NOMO-1 treated with DMSO at 0.1 percent for 48 hours (cell line): Measurements from ENCODE around the gene ACTN2.
A peak's percentile ranks its signal among the peaks of the same experiment; 100 is the strongest.

Experiments used
- DNase-seq: peaks from one replicate; lab custom pipeline; 2025; ENCODE audit not compliant: unreplicated experiment; lab: John Stamatoyannopoulos, UW

The ACTN2 gene

DNA sequence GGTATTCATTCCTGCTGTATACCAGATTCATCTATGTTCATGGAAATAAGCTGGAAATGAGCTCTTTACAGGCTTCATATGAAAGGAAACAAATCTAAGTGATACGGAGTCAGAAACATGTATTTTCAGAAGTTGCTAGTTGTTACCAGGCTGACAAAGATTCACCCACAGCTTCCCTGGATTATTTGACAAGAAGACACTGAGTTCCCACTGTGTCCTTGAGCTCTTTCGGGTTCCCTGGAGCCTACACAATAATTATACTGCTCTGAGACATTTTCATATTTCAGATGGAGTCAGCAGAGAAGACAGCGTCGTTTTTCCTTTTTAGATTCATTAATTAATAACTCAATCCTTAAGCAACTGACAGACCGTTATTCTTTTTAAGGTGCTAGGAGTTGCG is 79.5 kb downstream of the ACTN2 start:
- DNase-seq, result no peak

GRCh38 chr1:236766506-236766905 is 80.2 kb downstream of the ACTN2 start:
- DNase-seq, result no peak

DNA sequence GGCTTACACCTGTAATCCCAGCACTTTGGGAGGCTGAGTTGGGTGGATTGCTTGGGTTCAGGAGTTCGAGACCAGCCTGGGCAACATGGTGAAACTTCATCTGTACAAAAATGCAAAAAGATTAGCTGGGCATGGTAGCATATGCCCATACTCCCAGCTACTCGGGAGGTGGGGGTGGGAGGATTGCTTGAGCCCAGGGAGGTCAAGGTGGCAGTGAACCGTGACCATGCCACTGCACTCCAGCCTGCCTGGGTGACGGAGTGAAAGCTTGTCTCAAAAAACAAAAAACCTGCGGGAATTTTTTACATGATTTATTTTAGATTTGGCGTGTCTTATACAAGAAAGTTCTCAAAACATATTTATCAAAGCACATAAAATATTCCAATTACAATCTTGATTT is 81.0 kb downstream of the ACTN2 start:
- no peak for DNase-seq

GRCh38 chr1:236768601-236769000 is 82.3 kb downstream of the ACTN2 start:
- DNase-seq, result no peak

DNA sequence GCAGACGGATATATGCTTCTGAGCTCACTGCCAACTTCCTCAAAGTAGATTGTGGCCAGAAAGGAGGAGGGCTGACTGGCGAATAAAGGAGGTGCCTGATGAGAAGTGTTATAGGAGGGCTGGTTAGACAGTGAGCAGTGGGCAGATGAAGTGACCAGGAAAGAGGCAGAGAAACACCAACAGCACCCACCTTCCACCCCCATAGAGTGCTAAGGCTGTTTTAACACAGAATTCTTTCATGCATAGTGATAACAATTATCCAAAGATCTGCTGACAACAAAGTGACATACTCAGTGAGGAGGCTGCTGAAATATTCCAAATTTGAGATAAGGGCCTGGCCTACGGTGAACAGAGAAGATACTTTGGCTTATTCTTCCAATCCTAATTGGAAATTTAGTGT is 87.6 kb downstream of the ACTN2 start:
- no peak for DNase-seq

DNA sequence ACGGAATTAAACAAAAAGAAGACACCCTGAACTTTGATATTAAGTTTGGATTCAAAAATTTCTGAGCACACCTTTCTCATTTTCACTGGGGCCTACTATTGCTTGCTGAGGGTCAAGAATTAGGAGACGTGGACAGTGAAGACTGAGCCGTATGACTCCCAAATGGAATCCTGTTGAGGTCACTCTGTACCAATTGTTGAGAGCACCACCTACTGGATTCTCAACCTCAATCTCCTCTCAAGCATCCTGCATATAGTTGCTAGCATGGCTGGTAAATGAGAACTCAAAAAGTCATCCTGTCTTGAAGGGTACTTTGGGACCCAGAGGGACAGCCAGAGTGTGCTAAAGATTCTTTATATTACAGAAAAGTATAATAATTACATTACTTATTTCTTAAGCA is 88.6 kb downstream of the ACTN2 start:
- DNase-seq, result no peak

GRCh38 chr1:236779312-236779711 is 93.0 kb downstream of the ACTN2 start:
- DNase-seq, result no peak

GRCh38 chr1:236785477-236785876 is 99.2 kb downstream of the ACTN2 start:
- DNase-seq, result no peak

- DNase-seq, result no peak
Measured at GRCh38 chr1:236786453-236786852, 100.2 kb downstream of the ACTN2 start.

GRCh38 chr1:236794585-236795034 is 108.3 kb downstream of the ACTN2 start:
- DNase-seq, result no peak

GRCh38 chr1:236795035-236795756 is 108.9 kb downstream of the ACTN2 start, which contains the start of gene MTR:
TSS of gene MTR (plus strand) at chr1:236795292. CDS start at chr1:236795704, 412 bp downstream.
- DNase-seq, result peak; percentile 98

DNA sequence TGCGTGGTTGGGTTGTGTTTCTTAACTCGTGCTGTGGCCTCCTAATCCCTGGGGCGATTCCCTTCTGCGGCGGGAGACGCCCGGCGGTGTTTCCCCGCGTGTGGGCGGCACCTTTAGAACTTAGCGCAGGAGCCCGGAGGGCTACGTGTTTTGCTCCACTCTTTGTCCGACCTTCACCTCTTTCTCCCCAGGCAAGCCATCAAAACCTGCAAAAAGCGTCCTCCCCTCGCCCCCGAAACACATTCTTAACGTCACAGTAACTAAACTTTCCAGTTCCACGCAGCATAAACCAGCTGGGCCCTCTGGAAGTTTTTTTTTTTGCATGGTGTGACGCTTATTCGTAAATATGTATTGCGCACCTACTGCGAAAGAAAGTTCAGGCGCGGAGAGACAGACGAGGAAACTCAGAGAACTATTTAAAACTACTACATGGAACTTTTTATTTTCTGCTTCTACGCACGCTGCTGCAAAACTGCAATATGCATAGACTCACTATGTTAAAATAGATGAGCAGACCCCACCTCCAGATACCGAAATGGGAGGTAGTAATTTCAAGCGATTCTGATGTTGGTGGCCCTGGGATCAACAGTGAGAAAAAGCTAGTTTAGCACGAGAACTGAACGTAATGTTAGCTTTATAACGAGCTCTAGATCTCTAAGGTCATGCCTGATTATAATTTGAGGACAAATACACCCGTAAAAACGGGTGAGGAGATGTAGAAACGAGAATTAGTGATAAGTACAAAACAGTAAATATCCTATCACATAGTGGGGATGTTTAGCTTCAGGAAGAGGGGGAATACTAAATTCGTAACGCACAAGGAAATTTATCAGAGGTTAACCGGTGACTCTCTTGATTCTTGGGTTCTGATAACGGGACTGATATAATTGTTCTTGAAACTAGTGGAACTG is 109.7 kb downstream of the ACTN2 start:
- peak; percentile 40 for DNase-seq

DNA sequence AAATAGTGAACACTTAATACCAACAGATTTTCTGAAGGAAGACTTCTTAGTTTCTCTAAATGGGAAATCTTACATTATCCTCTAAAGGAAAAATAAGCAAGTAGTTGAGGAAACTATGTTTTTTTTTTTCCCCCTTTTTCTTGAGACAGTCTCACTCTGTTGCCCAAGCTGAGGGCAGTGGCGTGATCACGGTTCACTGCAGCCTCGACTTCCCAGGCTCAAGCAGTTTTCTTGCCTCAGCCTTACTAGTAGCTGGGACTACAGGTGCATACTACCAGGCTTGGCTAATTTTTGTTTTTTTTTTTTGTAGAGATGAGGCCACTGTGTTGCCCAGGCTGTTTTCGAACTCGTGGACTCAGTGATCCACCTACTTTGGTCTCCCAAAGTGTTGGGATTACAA is 112.7 kb downstream of the ACTN2 start:
- no peak for DNase-seq

GRCh38 chr1:236800002-236800620 is 113.8 kb downstream of the ACTN2 start:
- no peak for DNase-seq

DNA sequence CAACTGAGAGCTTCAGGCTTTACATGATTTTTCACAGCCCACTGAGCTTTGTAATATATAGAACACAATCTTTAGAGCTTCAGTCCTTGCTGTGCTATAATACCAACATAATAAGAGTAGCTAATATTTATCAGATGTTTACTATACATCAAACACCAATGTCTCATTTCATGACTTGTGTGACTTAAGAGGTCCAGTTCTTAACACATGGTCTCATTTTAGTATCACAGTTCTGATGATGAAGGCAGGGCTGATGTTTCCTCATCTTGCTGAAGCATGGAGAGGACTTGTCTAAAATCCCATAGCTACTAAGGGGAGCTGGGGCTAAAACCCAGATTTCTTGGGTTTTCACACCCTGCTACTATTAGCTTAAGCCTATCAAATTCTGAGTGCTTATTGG is 114.3 kb downstream of the ACTN2 start:
- no peak for DNase-seq

GRCh38 chr1:236802264-236802663 is 116.0 kb downstream of the ACTN2 start:
- DNase-seq, result no peak

GRCh38 chr1:236806634-236807033 is 120.3 kb downstream of the ACTN2 start:
- DNase-seq, result no peak

DNA sequence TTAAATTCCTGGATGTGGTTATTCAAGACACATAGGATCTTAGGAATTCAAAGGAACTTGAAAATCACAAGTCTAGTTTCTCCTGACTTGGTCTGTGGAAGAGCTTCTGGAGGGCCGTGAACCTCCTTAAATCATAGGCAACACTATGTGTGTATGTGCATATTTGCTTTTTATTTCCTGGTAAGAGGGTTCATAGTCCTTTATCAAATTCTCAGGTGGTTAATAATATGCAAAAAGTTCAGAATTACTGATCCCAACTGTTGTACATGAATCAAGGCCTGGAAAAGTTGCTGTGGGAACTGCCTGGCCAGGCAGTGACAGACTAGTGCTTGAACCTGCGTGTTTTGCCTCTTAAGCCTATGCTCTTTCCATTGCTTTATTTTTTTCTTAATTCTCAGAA is 121.7 kb downstream of the ACTN2 start:
- DNase-seq, result no peak

DNA sequence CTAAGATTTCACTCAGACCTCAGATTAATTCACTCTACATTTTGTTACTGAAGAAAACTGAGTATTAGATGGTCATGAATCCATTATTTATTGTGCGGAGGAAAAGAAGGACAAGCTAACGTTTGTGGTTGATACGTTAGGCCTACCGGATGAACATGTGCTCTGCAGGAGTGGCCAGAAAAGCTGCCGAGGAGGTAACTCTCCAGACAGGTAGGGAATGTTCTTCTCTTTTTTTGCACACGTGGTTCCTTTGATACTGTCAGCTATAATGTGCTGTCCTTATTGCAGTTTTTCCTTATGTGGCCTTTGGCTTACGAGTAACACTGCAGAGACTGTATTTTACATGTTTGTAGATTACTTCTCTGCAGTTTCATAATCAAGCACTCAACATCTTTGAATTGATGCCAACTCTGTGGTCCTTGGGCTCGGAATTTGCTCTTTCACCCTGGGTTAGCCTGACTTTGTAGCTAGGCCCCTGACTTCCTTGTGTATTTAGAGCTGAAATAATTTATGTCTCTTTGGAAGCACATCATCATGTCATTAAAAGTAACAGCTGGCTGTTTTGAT is 122.3 kb downstream of the ACTN2 start:
- no peak for DNase-seq

DNA sequence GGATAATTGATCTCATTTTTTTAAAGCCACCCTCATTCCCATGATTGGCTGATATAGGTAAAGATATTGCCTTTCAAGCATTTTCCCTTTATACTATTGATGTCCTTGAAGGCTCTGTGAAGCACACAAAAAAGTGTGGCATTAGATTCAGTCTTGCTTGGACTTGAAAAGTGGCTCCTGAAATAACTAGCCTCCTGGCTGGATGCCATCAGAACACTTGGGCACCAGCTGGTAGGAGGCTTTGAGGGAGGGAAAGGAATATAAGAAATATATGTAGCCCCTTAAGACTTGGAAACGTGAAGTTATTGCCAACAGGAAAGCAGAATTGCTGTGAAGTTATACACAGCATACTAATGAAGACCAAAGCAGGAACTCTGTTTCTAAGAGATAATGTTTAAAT is 122.8 kb downstream of the ACTN2 start:
- no peak for DNase-seq

DNA sequence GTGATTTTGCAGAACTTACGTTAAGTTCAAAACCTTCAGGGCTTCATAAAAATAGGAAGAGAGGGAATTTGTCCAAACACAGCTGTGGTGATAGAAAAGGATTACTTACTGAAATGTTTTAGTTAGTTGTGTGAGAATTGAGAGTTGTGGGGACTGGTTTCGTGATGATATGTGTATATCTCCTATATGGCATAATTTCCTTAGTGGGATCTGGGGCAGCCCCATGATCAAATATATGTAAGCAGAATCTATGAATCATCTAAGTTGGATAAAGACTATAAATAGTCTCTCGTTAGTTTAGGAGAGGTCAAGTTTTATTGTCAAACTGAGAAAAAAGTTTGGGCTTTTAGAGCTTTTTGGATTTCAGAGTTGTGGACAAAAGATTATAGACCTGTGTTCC is 123.7 kb downstream of the ACTN2 start:
- DNase-seq, result no peak
